HepG2 (cell line): ENCODE results near the gene TMEM134. TPM values are rescaled to one million over a fixed set of nuclear protein-coding genes. Genes with fewer than 3 reads are reported as not detected.

Experiments
- ATAC-seq: fragments of 200-7000 bp; cut with Tn5 transposase; 3 replicates; pipeline ENCODE4 v1.9.1; 2020; ENCODE audit warnings: mild to moderate bottlenecking, moderate library complexity
- BruUV-seq: library from RNA; stranded (reverse); fragments of 400-500 nt; replicated peaks from 2 replicates; lab custom pipeline; 2021; lab: Mats Ljungman, UMichigan
- CTCF ChIA-PET: fragments of 300-600 bp; formaldehyde crosslinking; extraction: SDS; loops from one replicate; lab custom pipeline; 2021; ENCODE audit warnings: low total read pairs, inconsistent platforms, low intra/inter-chr PET ratio; lab: Yijun Ruan, JAX
- POLR2A ChIA-PET: fragments of 350-600 bp; sonication (Branson Sonifier 250); formaldehyde crosslinking; loops from one replicate; lab custom pipeline; 2020; ENCODE audit warnings: antibody characterized with exemption, inconsistent platforms; lab: Yijun Ruan, JAX
- DNase-seq: peaks from one replicate; pipeline ENCODE4 v3.0.0-alpha.2; 2015; ENCODE audit warnings: low spot score
- FAIRE-seq: peaks from 3 replicates; lab custom pipeline; 2011; peaks lifted over from hg19 to GRCh38; lab: Jason Lieb, UNC
- H2AFZ ChIP-seq: one replicate; pipeline ENCODE4 v1.6.1; 2011; ENCODE audit warnings: low read length, inconsistent platforms
- H3K27ac ChIP-seq: fragments of 300-600 bp; 3 replicates; pipeline ENCODE4 v1.8.0; 2011; ENCODE audit warnings: mixed run types, mild to moderate bottlenecking, mixed read lengths, low read length, inconsistent platforms; ENCODE audit not compliant: insufficient read depth; ENCODE audit errors: extremely low read length
- H3K27me3 ChIP-seq, 2 experiments: fragments of 200-600 bp in 1 of 2; 2 replicates in 1 of 2; 3 replicates in 1 of 2; pipeline versions ENCODE4 v1.6.0 to v1.8.0; 2011; ENCODE audit warnings: low read length in 2 of 2, mild to moderate bottlenecking in 2 of 2, moderate library complexity in 2 of 2, inconsistent platforms in 1 of 2; ENCODE audit not compliant: insufficient read depth in 2 of 2, control insufficient read depth in 1 of 2
- H3K36me3 ChIP-seq, 2 experiments: fragments of 200-600 bp in 1 of 2; replicated peaks in 1 of 2; 2 replicates in 1 of 2; 3 replicates in 1 of 2; pipeline versions ENCODE4 v1.5.1 to v1.8.0; 2011; ENCODE audit warnings: low read length in 2 of 2, inconsistent platforms in 1 of 2; ENCODE audit not compliant: insufficient read depth in 2 of 2, control insufficient read depth in 1 of 2
- H3K4me1 ChIP-seq: 2 replicates; pipeline ENCODE4 v1.5.1; 2012; ENCODE audit warnings: low read length, inconsistent platforms; ENCODE audit not compliant: insufficient read depth
- H3K4me2 ChIP-seq: 2 replicates; pipeline ENCODE4 v1.6.0; 2011; ENCODE audit warnings: low read depth, low read length, inconsistent platforms
- H3K4me3 ChIP-seq, 3 experiments: fragments of 200-600 bp in 1 of 3; sonication (generic), shearing (Covaris generic) in 1 of 3; replicated peaks in 1 of 3; 2 replicates each; pipeline ENCODE4 v1.5.1; 2011 to 2016; ENCODE audit warnings: low read length in 3 of 3, inconsistent platforms in 2 of 3, low read depth in 2 of 3, mild to moderate bottlenecking in 2 of 3, control low read depth in 1 of 3, mixed read lengths in 1 of 3; ENCODE audit not compliant: insufficient read depth in 1 of 3
- H3K79me2 ChIP-seq: one replicate; pipeline ENCODE4 v1.6.1; 2011; ENCODE audit warnings: low read length, inconsistent platforms; ENCODE audit not compliant: insufficient read depth
- H3K9ac ChIP-seq: 2 replicates; pipeline ENCODE4 v1.6.0; 2011; ENCODE audit warnings: mild to moderate bottlenecking, low read depth, low read length, inconsistent platforms; ENCODE audit not compliant: insufficient read depth
- H3K9me3 ChIP-seq: 2 replicates; pipeline ENCODE4 v1.5.1; 2012; ENCODE audit warnings: mild to moderate bottlenecking, low read length
- H4K20me1 ChIP-seq: 2 replicates; pipeline ENCODE4 v1.6.0; 2011; ENCODE audit warnings: inconsistent platforms, mild to moderate bottlenecking, low read length, moderate library complexity; ENCODE audit not compliant: insufficient read depth
- BRCA1 ChIP-seq: sonication (generic); formaldehyde crosslinking; IDR thresholded peaks from 2 replicates; pipeline ENCODE4 v1.4.0; 2020; ENCODE audit warnings: missing genetic modification reagents
- CCAR2 ChIP-seq: fragments of 200-400 bp; formaldehyde crosslinking; optimal IDR thresholded peaks from 2 replicates; pipeline ENCODE3; 2018; ENCODE audit warnings: low read depth, mild to moderate bottlenecking, low read length, moderate library complexity
- FOXM1 ChIP-seq: sonication (generic); formaldehyde crosslinking; IDR thresholded peaks from 2 replicates; pipeline ENCODE4 v1.5.0; 2020; ENCODE audit warnings: missing genetic modification reagents
- MLLT10 ChIP-seq: sonication (generic); formaldehyde crosslinking; IDR thresholded peaks from 2 replicates; pipeline ENCODE4 v1.4.0; 2020; ENCODE audit warnings: missing genetic modification reagents
- POLR2A ChIP-seq, 2 experiments: IDR thresholded peaks; 2 replicates each; pipeline ENCODE4 v1.6.1; 2011; ENCODE audit warnings: low read depth in 2 of 2, low read length in 2 of 2, mild to moderate bottlenecking in 1 of 2, moderate library complexity in 1 of 2; ENCODE audit not compliant: insufficient read depth in 1 of 2
- ZFP91 ChIP-seq: sonication (generic); formaldehyde crosslinking; IDR thresholded peaks from 2 replicates; pipeline ENCODE4 v1.9.0; 2022; ENCODE audit warnings: missing genetic modification reagents, mild to moderate bottlenecking, borderline replicate concordance
- ZMYM4 ChIP-seq: sonication (generic); formaldehyde crosslinking; IDR thresholded peaks from 2 replicates; pipeline ENCODE4 v1.8.1; 2023; ENCODE audit warnings: mild to moderate bottlenecking, missing genetic modification reagents
- ZNF142 ChIP-seq: sonication (generic); formaldehyde crosslinking; IDR thresholded peaks from 2 replicates; pipeline ENCODE4 v1.4.0; 2020; ENCODE audit warnings: missing genetic modification reagents
- ZNF367 ChIP-seq: sonication (generic); formaldehyde crosslinking; IDR thresholded peaks from 2 replicates; pipeline ENCODE4 v1.4.0; 2020; ENCODE audit warnings: missing genetic modification reagents, borderline replicate concordance
- ZNF530 ChIP-seq: sonication (generic); formaldehyde crosslinking; IDR thresholded peaks from 2 replicates; pipeline ENCODE4 v1.5.0; 2020; ENCODE audit warnings: low read depth, mild to moderate bottlenecking, missing genetic modification reagents
- ZNF567 ChIP-seq: sonication (generic); formaldehyde crosslinking; IDR thresholded peaks from 2 replicates; pipeline ENCODE4 v1.8.1; 2023; ENCODE audit warnings: mild to moderate bottlenecking, missing genetic modification reagents, borderline replicate concordance
- ZNF607 ChIP-seq: sonication (generic); formaldehyde crosslinking; IDR thresholded peaks from 2 replicates; pipeline ENCODE4 v1.5.1; 2020; ENCODE audit warnings: missing genetic modification reagents, mild to moderate bottlenecking, borderline replicate concordance
- ZNF615 ChIP-seq: sonication (generic); formaldehyde crosslinking; IDR thresholded peaks from 2 replicates; pipeline ENCODE4 v1.5.0; 2020; ENCODE audit warnings: mild to moderate bottlenecking, missing genetic modification reagents, borderline replicate concordance
- ZNF746 ChIP-seq: sonication (generic); formaldehyde crosslinking; IDR thresholded peaks from 2 replicates; pipeline ENCODE4 v1.8.0; 2022; ENCODE audit warnings: mild to moderate bottlenecking, missing genetic modification reagents
- ZSCAN5A ChIP-seq: sonication (generic); formaldehyde crosslinking; IDR thresholded peaks from 2 replicates; pipeline ENCODE4 v1.8.0; 2022; ENCODE audit warnings: mild to moderate bottlenecking, missing genetic modification reagents, borderline replicate concordance
- WGBS: methylation state at CpG from one replicate; pipeline ENCODE4 v1.1.6; 2017; ENCODE audit warnings: low lambda C conversion rate; 5-methylcytosine and 5-hydroxymethylcytosine counted together
- in situ Hi-C: cut with HindIII; loops from 2 replicates; pipeline ENCODE4 v1.10.0; 2017; ENCODE audit warnings: low pct_unique_long_range_greater_than_20kb; ENCODE audit not compliant: extremely low pct_ligation_motif_present
- intact Hi-C: fragments of 100-400 bp; cut with micrococcal nuclease; formaldehyde crosslinking; loops from one replicate; pipeline ENCODE4 v1.10.0; 2022; ENCODE audit not compliant: unreplicated experiment
- polyA plus RNA-seq, 8 experiments: library from polyadenylated mRNA; depleted of rRNA in 3 of 8; stranded (reverse) in 7 of 8; unstranded in 1 of 8; fragments of >200 nt; fragmentation: Illumina TruSeq in 4 of 8; extraction: Trizol in 4 of 8; gene quantifications; 2 replicates each; pipeline versions ENCODE4 v1.2.1 to v1.2.3, GENCODE V29; 2011 to 2016; ENCODE audit warnings: low read depth in 4 of 8, missing spikeins in 1 of 8, mixed read lengths in 1 of 8; ENCODE audit not compliant: insufficient read depth in 1 of 8
- total RNA-seq, 5 experiments: library from RNA; depleted of rRNA; stranded (reverse); fragments of >200 nt; fragmentation: Illumina TruSeq; extraction: Trizol; gene quantifications; 2 replicates each; pipeline ENCODE4 v1.2.3, GENCODE V29; 2016; ENCODE audit warnings: low read depth in 1 of 5

TMEM134 gene
- total and polyA plus RNA-seq, 2 of the 13 experiments (the other 11 are each of a cell fraction or from before 2014, with no cell fraction given): 6.9 to 26.9 TPM

GRCh38 chr11:67508486-67509121, 39.6 kb upstream of the TMEM134 start:
- ChIA-PET CTCF (interaction anchor here (0.6 kb wide), 1 partner anchor 98 kb away, joined by 3 read pairs; the partner anchor contains the start of gene NDUFV1), POLR2A (interaction anchor here (0.8 kb wide), 1 partner anchor 116 kb away, joined by 3 read pairs; the partner anchor contains the start of gene RAD9A)
- no peaks in the 10 kb centered on the region for H3K36me3 ChIP-seq
- no peaks in the 10 kb centered on the region for H3K9me3 ChIP-seq
- FAIRE-seq (no peak), DNase-seq (peak; percentile 91), ATAC-seq (peak; percentile 17)
- peaks cover 10% of the 10 kb centered on the region for H3K79me2 ChIP-seq
- H3K4me1 ChIP-seq: peaks cover 54% of the 10 kb centered on the region
- H3K4me3 ChIP-seq: peak overlapping the region; percentile 74 to 98 (median 91)
- H2AFZ ChIP-seq: no peak overlapping the region
- no peaks in the 10 kb centered on the region for H3K27me3 ChIP-seq
- peak overlapping the region; percentile 94 for H3K9ac ChIP-seq
- intact Hi-C loops: no loop called here
- no peaks in the 10 kb centered on the region for H4K20me1 ChIP-seq
- in situ Hi-C loops: loop anchor here (5.0 kb wide), 1 partner anchor 106 kb away; the partner anchor contains the start of genes PPP1CA and TBC1D10C
- peak overlapping the region; percentile 95 for H3K4me2 ChIP-seq
- 0% methylated on average over 3 of the region's 57 CpGs for WGBS
- peak overlapping the region; percentile 96 for H3K27ac ChIP-seq
- no TSS peak for BruUV-seq
- TF ChIP-seq ZNF567 (CRISPR knock-in tag) (no peak), ZNF607 (CRISPR knock-in tag) (0 out of 2 replicates have a peak, but pooled peaks have one; percentile 49), ZSCAN5A (CRISPR knock-in tag) (no peak), ZMYM4 (CRISPR knock-in tag) (peak; percentile 39; the same call in 1 of the 2 replicates), MLLT10 (CRISPR knock-in tag) (no peak), ZNF615 (CRISPR knock-in tag) (no peak), CCAR2 (no peak), ZNF367 (CRISPR knock-in tag) (no peak), ZNF142 (CRISPR knock-in tag) (peak; percentile 64; the same call in 1 of the 2 replicates), POLR2A (IDR thresholded peaks at IDR 0.05; ENCODE audit: insufficient read depth in 1 of 2, low read depth in 2 of 2, low read length in 2 of 2) (peak in 1 of 2 experiments; percentile 85; a peak in 2 of 4 replicates), FOXM1 (CRISPR knock-in tag) (no peak), ZNF530 (CRISPR knock-in tag) (no peak), ZFP91 (peak; percentile 60), ZNF746 (CRISPR knock-in tag) (no peak), BRCA1 (CRISPR knock-in tag) (peak; percentile 51; the same call in 1 of the 2 replicates)
